ENCODE data around the gene SUMO4.

- no peak for TF ChIP-seq CTCF (IDR thresholded peaks at IDR 0.05)
- no peak for TF ChIP-seq POLR2A (IDR thresholded peaks at IDR 0.05)
These were observed 33.8 kb downstream of the SUMO4 start for GRCh38 chr6:149433881-149434280.

Measured in testis (tissue), 2 donors.